HG03442 (cell line): ENCODE measurements around the gene AOPEP.

Experiments used
- ATAC-seq: cut with Tn5 transposase; IDR thresholded peaks from one replicate; pipeline ENCODE4 v1.9.1; 2021; ENCODE audit warnings: mild to moderate bottlenecking, moderate library complexity; ENCODE audit not compliant: unreplicated experiment

Gene AOPEP

GRCh38 chr9:95090023-95090791 is 363.7 kb downstream of the AOPEP start:
- no peak for ATAC-seq

- ATAC-seq = no peak
Measured at GRCh38 chr9:95090871-95091577, 364.5 kb downstream of the AOPEP start.

- no peak for ATAC-seq
Measured at GRCh38 chr9:95091601-95092261, 365.2 kb downstream of the AOPEP start.

GRCh38 chr9:95092262-95093072 is 366.0 kb downstream of the AOPEP start:
- no peak for ATAC-seq

- ATAC-seq = no peak
Measured at GRCh38 chr9:95093586-95093985, 367.1 kb downstream of the AOPEP start.

- no peak for ATAC-seq
Measured at GRCh38 chr9:95094002-95094401, 367.5 kb downstream of the AOPEP start.

GRCh38 chr9:95095641-95096355 is 369.3 kb downstream of the AOPEP start:
- ATAC-seq = no peak

- ATAC-seq = no peak
Measured at GRCh38 chr9:95096381-95096780, 369.9 kb downstream of the AOPEP start.

GRCh38 chr9:95096807-95097206 is 370.3 kb downstream of the AOPEP start:
- ATAC-seq = no peak

GRCh38 chr9:95097279-95097678 is 370.8 kb downstream of the AOPEP start:
- no peak for ATAC-seq

- no peak for ATAC-seq
Measured at GRCh38 chr9:95098391-95098921, 372.0 kb downstream of the AOPEP start.

GRCh38 chr9:95099321-95100070 is 373.0 kb downstream of the AOPEP start:
- no peak for ATAC-seq

- ATAC-seq = no peak
Measured at GRCh38 chr9:95100071-95100627, 373.6 kb downstream of the AOPEP start.

GRCh38 chr9:95101326-95101725 is 374.8 kb downstream of the AOPEP start:
- ATAC-seq = no peak

- no peak for ATAC-seq
Measured at GRCh38 chr9:95102001-95102433, 375.5 kb downstream of the AOPEP start.

GRCh38 chr9:95102572-95102971 is 376.1 kb downstream of the AOPEP start:
- no peak for ATAC-seq

GRCh38 chr9:95103281-95103771 is 376.8 kb downstream of the AOPEP start:
- ATAC-seq = no peak

GRCh38 chr9:95103871-95104580 is 377.5 kb downstream of the AOPEP start:
- no peak for ATAC-seq
